Activated CD8-positive, alpha-beta T cell treated with anti-CD3 and anti-CD28 coated beads for 36 hours (primary cell): Measurements from ENCODE around the gene AATF. TPM values are rescaled to one million over a fixed set of nuclear protein-coding genes. Genes with fewer than 3 reads are reported as not detected.
"Not testable (repeated sequence)": the region's sequence is repeated elsewhere in the genome, so short reads cannot be mapped to it uniquely, and the experiment has no call there.

Source experiments
- ATAC-seq: fragments of 200-7000 bp; cut with Tn5 transposase; one replicate; pipeline ENCODE4 v1.10.0; 2021; ENCODE audit warnings: mild to moderate bottlenecking, moderate library complexity
- CTCF ChIA-PET: fragments of 350-600 bp; sonication (Branson Sonifier 250); formaldehyde crosslinking; loops from one replicate; lab custom pipeline; 2021; ENCODE audit warnings: antibody characterized with exemption; lab: Charles Lee
- POLR2A ChIA-PET: fragments of 350-600 bp; sonication (Branson Sonifier 250); formaldehyde crosslinking; loops from one replicate; lab custom pipeline; 2021; ENCODE audit warnings: antibody characterized with exemption; lab: Charles Lee
- DNase-seq: peaks from one replicate; pipeline ENCODE4 v3.0.0-alpha.2; 2020
- H3K27ac Mint-ChIP-seq: one replicate; pipeline ENCODE4 v1.8.0; 2021; ENCODE audit warnings: mild to moderate bottlenecking, mixed read lengths
- H3K27me3 Mint-ChIP-seq: one replicate; pipeline ENCODE4 v1.8.0; 2021; ENCODE audit warnings: mixed read lengths
- H3K36me3 Mint-ChIP-seq: one replicate; pipeline ENCODE4 v1.8.0; 2021; ENCODE audit warnings: low read depth, mixed read lengths
- H3K4me1 Mint-ChIP-seq: one replicate; pipeline ENCODE4 v1.8.0; 2021; ENCODE audit warnings: low read depth, mixed read lengths
- H3K4me3 Mint-ChIP-seq: one replicate; pipeline ENCODE4 v1.8.0; 2021; ENCODE audit warnings: mild to moderate bottlenecking, moderate library complexity, mixed read lengths
- H3K9me3 Mint-ChIP-seq: one replicate; pipeline ENCODE4 v1.8.0; 2021; ENCODE audit warnings: mixed read lengths
- intact Hi-C: fragments of 100-400 bp; cut with micrococcal nuclease; formaldehyde crosslinking; loops from one replicate; pipeline ENCODE4 v1.10.0; 2022
- total RNA-seq, 2 experiments: library from RNA; stranded (reverse); gene quantifications; one replicate each; pipeline ENCODE4 v1.2.3, GENCODE V29; 2021
- TF ChIP-seq, protein P1 (sequence below): fragments of 200-600 bp; IDR thresholded peaks from one replicate; pipeline ENCODE4 v1.8.0; 2022; ENCODE audit warnings: antibody characterized with exemption, mild to moderate bottlenecking

The AATF gene
- total RNA-seq, 2 experiments from 2014 or later, result 81.8 to 90.3 TPM

DNA sequence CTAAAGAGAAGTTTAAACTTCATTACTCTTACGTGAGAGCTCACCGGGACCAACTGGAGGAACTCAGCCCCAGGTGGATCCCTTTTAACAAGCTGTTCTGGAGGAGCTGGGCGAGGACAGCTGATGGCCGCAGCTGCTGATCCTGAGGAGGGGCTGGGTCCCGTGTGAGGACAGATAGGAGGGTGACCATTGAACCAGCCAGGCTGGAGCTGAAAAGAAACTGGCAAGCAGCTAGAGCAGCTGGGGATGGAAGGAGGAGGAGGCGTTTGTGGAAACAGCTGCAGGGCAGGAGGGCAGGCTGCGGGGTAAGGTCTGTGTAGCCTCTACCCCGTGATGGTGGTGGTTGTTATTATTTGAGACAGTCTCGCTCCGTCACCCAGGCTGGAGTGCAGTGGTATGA lies 119.5 kb downstream of the AATF start:
- Mint-ChIP-seq H3K4me1 (no peaks in the 10 kb centered on the region), H3K27ac (no peak overlapping the region), H3K27me3 (peaks cover 2% of the 10 kb centered on the region), H3K9me3 (no peaks in the 10 kb centered on the region), H3K4me3 (no peak overlapping the region), H3K36me3 (no peaks in the 10 kb centered on the region)
- ATAC-seq, result no peak
- intact Hi-C loops, result no loop called here
- POLR2A ChIA-PET, result no interaction called here
- CTCF ChIA-PET, result interaction anchor here (2.3 kb wide), 1 partner anchor 21 kb away, joined by 9 read pairs; no protein-coding TSS in a partner anchor
- TF ChIP-seq, protein P1, sequence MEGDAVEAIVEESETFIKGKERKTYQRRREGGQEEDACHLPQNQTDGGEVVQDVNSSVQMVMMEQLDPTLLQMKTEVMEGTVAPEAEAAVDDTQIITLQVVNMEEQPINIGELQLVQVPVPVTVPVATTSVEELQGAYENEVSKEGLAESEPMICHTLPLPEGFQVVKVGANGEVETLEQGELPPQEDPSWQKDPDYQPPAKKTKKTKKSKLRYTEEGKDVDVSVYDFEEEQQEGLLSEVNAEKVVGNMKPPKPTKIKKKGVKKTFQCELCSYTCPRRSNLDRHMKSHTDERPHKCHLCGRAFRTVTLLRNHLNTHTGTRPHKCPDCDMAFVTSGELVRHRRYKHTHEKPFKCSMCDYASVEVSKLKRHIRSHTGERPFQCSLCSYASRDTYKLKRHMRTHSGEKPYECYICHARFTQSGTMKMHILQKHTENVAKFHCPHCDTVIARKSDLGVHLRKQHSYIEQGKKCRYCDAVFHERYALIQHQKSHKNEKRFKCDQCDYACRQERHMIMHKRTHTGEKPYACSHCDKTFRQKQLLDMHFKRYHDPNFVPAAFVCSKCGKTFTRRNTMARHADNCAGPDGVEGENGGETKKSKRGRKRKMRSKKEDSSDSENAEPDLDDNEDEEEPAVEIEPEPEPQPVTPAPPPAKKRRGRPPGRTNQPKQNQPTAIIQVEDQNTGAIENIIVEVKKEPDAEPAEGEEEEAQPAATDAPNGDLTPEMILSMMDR, result no peak
- no peak for DNase-seq

DNA sequence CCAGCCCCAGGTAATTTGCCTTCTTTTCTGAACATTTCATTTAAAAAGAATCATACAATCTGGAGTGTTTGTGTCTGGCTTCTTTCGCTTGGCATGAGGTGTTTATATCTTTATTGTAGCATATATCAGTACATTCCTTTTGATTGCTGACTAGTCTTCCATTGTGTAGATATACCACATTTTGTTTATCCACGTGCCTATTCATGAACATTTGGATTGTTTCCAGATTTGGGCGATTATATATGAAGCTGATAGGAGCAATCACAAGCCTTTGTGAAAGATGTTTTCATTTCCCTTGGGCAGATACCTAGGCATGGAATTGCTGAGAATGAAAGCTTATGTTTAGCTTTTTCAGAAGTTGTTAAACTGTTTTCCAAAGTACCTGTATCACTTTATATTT lies 120.3 kb downstream of the AATF start:
- TF ChIP-seq, protein P1, result no peak
- DNase-seq, result no peak
- Mint-ChIP-seq H3K9me3 (no peaks in the 10 kb centered on the region), H3K27me3 (peaks cover 2% of the 10 kb centered on the region), H3K4me1 (no peaks in the 10 kb centered on the region), H3K27ac (no peak overlapping the region), H3K4me3 (no peak overlapping the region), H3K36me3 (no peaks in the 10 kb centered on the region)
- ATAC-seq, result no peak
- ChIA-PET CTCF (interaction anchor here (2.3 kb wide), 1 partner anchor 22 kb away, joined by 9 read pairs; no protein-coding TSS in a partner anchor), POLR2A (no interaction called here)
- intact Hi-C loops, result no loop called here

DNA sequence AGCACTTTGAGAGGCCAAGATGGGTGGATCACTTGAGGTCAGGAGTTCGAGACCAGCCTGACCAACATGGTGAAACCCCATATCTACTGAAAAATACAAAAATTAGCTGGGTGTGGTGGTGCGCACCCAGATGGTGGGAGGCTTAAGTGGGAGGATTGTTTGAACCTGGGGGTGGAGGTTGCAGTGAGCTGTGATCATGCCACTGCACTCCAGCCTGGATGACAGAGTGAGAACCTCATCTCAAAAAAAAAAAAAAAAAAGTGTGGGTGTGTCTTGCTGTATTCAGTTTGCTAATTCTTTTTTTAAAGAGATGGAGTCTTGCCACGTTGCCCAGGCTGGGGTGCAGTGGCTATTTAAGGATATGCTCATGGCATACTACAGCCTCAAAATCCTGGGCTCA lies 124.7 kb downstream of the AATF start:
- H3K27ac Mint-ChIP-seq, H3K4me1 Mint-ChIP-seq, H3K9me3 Mint-ChIP-seq, ATAC-seq, H3K4me3 Mint-ChIP-seq, DNase-seq, H3K27me3 Mint-ChIP-seq, intact Hi-C loops, CTCF ChIA-PET, POLR2A ChIA-PET, H3K36me3 Mint-ChIP-seq: not testable (repeated sequence)

DNA sequence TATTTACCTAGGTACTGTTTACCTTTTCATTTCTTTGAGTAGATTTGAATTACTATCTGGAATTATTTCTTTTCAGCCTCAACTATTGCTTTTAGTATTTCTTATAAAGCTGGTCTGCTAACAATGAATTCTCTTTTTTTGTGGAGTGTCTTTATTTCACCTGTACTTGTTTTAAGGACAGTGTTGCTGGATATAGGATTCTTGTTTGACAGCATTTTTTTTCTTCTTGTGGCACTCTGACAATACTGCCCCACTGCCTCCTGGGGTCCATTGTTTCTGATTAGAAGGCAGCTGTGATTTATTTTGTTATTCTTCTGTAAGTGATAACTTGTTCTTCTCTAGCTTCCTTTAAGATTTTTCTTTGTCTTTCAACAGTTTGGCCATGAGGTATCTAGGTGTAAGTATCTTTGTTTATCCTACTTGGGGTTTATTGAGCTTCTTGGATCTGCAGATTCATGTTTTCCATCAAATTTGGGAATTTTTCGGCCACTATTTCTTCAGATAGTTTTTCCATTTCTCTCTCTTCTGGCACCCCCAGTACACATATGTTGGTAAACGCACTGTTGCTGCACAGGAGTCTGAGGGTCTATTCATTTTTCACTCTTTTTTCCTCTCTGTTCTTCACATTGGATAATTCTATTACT lies 130.4 kb downstream of the AATF start:
- ATAC-seq (no peak), DNase-seq (no peak)
- ChIA-PET POLR2A (interaction anchor here (2.1 kb wide), 1 partner anchor 11 kb away, joined by 6 read pairs; no protein-coding TSS in a partner anchor), CTCF (no interaction called here)
- peaks cover 5% of the 10 kb centered on the region for H3K9me3 Mint-ChIP-seq
- TF ChIP-seq, protein P1, result no peak
- no peaks in the 10 kb centered on the region for H3K27me3 Mint-ChIP-seq
- H3K27ac Mint-ChIP-seq, result no peak overlapping the region
- H3K4me1 Mint-ChIP-seq, result no peaks in the 10 kb centered on the region
- H3K36me3 Mint-ChIP-seq, result peaks cover under 1% of the 10 kb centered on the region
- no peak overlapping the region for H3K4me3 Mint-ChIP-seq
- intact Hi-C loops, result no loop called here

DNA sequence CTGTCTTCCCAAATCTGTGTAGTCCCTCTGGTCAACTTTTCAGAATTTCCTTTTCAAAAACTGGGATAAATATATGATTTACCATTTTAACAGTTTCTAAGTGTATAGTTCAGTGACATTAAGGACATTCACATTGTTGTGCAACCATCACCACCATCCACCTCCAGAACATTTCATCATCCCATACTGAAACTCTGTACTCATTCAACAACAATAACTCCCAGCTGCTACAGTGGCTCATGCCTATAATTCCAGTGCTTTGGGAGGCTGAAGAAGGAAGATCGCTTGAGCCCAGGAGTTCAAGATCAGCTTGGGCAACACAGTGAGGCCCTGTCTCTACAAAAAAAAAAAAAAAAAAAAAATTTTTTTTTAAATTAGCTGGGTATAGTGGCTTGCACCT lies 131.0 kb downstream of the AATF start:
- ATAC-seq, result no peak
- intact Hi-C loops, result no loop called here
- TF ChIP-seq, protein P1, result no peak
- H3K27ac Mint-ChIP-seq, result no peak overlapping the region
- CTCF ChIA-PET, result no interaction called here
- POLR2A ChIA-PET, result interaction anchor here (2.1 kb wide), 1 partner anchor 10 kb away, joined by 6 read pairs; no protein-coding TSS in a partner anchor
- H3K36me3 Mint-ChIP-seq, result peaks cover 3% of the 10 kb centered on the region
- no peaks in the 10 kb centered on the region for H3K4me1 Mint-ChIP-seq
- no peak overlapping the region for H3K4me3 Mint-ChIP-seq
- peaks cover 5% of the 10 kb centered on the region for H3K9me3 Mint-ChIP-seq
- no peaks in the 10 kb centered on the region for H3K27me3 Mint-ChIP-seq
- DNase-seq, result no peak
